ENCODE measurements around the gene BACH2.

Gene BACH2

GRCh38 chr6:90148867-90149266 lies 147.8 kb downstream of the BACH2 start:
- no peaks in the 10 kb centered on the region for H3K9me3 ChIP-seq (ENCODE audit: control insufficient read depth, low read length)
- no peak overlapping the region for H2BK5ac ChIP-seq (ENCODE audit: low read depth, low read length, poor library complexity, severe bottlenecking)
- H3K18ac ChIP-seq (ENCODE audit: low read depth in 1 of 2, low read length in 2 of 2), result no peak overlapping the region
- no peaks in the 10 kb centered on the region for H3K4me1 ChIP-seq (ENCODE audit: control insufficient read depth, insufficient read depth, low read depth, low read length)
- no peak overlapping the region for H3K4me3 ChIP-seq (ENCODE audit: insufficient read depth in 1 of 2, low read depth in 1 of 2, low read length in 2 of 2)
- no peak overlapping the region for H2BK120ac ChIP-seq (ENCODE audit: low read depth, low read length)
- no peak for DNase-seq
- no peaks in the 10 kb centered on the region for H3K36me3 ChIP-seq (ENCODE audit: control insufficient read depth in 1 of 2, insufficient read depth in 2 of 2, low read depth in 1 of 2, low read length in 2 of 2)
- no peaks in the 10 kb centered on the region for H3K79me1 ChIP-seq (replicated peaks; ENCODE audit: low read length, poor library complexity, severe bottlenecking)
- H4K8ac ChIP-seq (ENCODE audit: low read length), result no peak overlapping the region
- no peak overlapping the region for H3K14ac ChIP-seq (ENCODE audit: low read length in 2 of 2)
- H2BK12ac ChIP-seq (ENCODE audit: low read length in 2 of 2), result no peak overlapping the region
- WGBS, result 92% methylated on average over 4 of the region's 5 CpGs
- H3K27ac ChIP-seq (ENCODE audit: low read length, poor library complexity, severe bottlenecking), result no peak overlapping the region
- H3K4me2 ChIP-seq (ENCODE audit: low read length, poor library complexity, severe bottlenecking), result no peak overlapping the region
- no peak overlapping the region for H2AK5ac ChIP-seq (ENCODE audit: low read length, severe bottlenecking)
- H4K91ac ChIP-seq (ENCODE audit: low read length), result no peak overlapping the region
- peaks cover 0 to 13% of the 10 kb centered on the region in 2 experiments for H3K27me3 ChIP-seq (ENCODE audit: control insufficient read depth in 1 of 2, insufficient read depth in 1 of 2, low read length in 2 of 2)
- no peak overlapping the region for H2AFZ ChIP-seq (ENCODE audit: low read depth, low read length)
- H3K23ac ChIP-seq (ENCODE audit: low read length in 2 of 2), result no peak overlapping the region
- no peak overlapping the region for H3K4ac ChIP-seq (ENCODE audit: low read depth in 1 of 2, low read length in 2 of 2)
- no peak overlapping the region for H3K9ac ChIP-seq (ENCODE audit: low read length)
- H2BK15ac ChIP-seq (ENCODE audit: low read depth, poor library complexity, severe bottlenecking), result no peak overlapping the region

GRCh38 chr6:90146921-90147649 lies 149.6 kb downstream of the BACH2 start:
- Histone ChIP-seq H3K4ac (ENCODE audit: low read depth in 1 of 2, low read length in 2 of 2) (no peak overlapping the region), H3K4me1 (ENCODE audit: control insufficient read depth, insufficient read depth, low read depth, low read length) (no peaks in the 10 kb centered on the region), H4K8ac (ENCODE audit: low read length) (no peak overlapping the region), H3K9ac (ENCODE audit: low read length) (no peak overlapping the region), H3K36me3 (ENCODE audit: control insufficient read depth in 1 of 2, insufficient read depth in 2 of 2, low read depth in 1 of 2, low read length in 2 of 2) (no peaks in the 10 kb centered on the region), H3K23ac (ENCODE audit: low read length in 2 of 2) (no peak overlapping the region), H3K4me2 (ENCODE audit: low read length, poor library complexity, severe bottlenecking) (no peak overlapping the region), H3K79me1 (replicated peaks; ENCODE audit: low read length, poor library complexity, severe bottlenecking) (no peaks in the 10 kb centered on the region), H3K18ac (ENCODE audit: low read depth in 1 of 2, low read length in 2 of 2) (no peak overlapping the region), H3K4me3 (ENCODE audit: insufficient read depth in 1 of 2, low read depth in 1 of 2, low read length in 2 of 2) (no peak overlapping the region), H2AFZ (ENCODE audit: low read depth, low read length) (no peak overlapping the region), H2BK120ac (ENCODE audit: low read depth, low read length) (no peak overlapping the region), H3K27ac (ENCODE audit: low read length, poor library complexity, severe bottlenecking) (no peak overlapping the region), H2BK5ac (ENCODE audit: low read depth, low read length, poor library complexity, severe bottlenecking) (no peak overlapping the region), H2BK15ac (ENCODE audit: low read depth, poor library complexity, severe bottlenecking) (no peak overlapping the region), H3K14ac (ENCODE audit: low read length in 2 of 2) (no peak overlapping the region), H2AK5ac (ENCODE audit: low read length, severe bottlenecking) (no peak overlapping the region), H3K27me3 (ENCODE audit: control insufficient read depth in 1 of 2, insufficient read depth in 1 of 2, low read length in 2 of 2) (peaks cover 0 to 18% of the 10 kb centered on the region in 2 experiments), H3K9me3 (ENCODE audit: control insufficient read depth, low read length) (no peaks in the 10 kb centered on the region), H4K91ac (ENCODE audit: low read length) (no peak overlapping the region), H2BK12ac (ENCODE audit: low read length in 2 of 2) (no peak overlapping the region)
- no peak for DNase-seq
- WGBS, result 94% methylated on average over 11 of the region's 13 CpGs

GRCh38 chr6:90146024-90146423 lies 150.6 kb downstream of the BACH2 start:
- H4K8ac ChIP-seq (ENCODE audit: low read length), result no peak overlapping the region
- H3K36me3 ChIP-seq (ENCODE audit: control insufficient read depth in 1 of 2, insufficient read depth in 2 of 2, low read depth in 1 of 2, low read length in 2 of 2), result no peaks in the 10 kb centered on the region
- no peak overlapping the region for H2AFZ ChIP-seq (ENCODE audit: low read depth, low read length)
- no peak overlapping the region for H3K4ac ChIP-seq (ENCODE audit: low read depth in 1 of 2, low read length in 2 of 2)
- H3K4me1 ChIP-seq (ENCODE audit: control insufficient read depth, insufficient read depth, low read depth, low read length), result no peaks in the 10 kb centered on the region
- no peaks in the 10 kb centered on the region for H3K9me3 ChIP-seq (ENCODE audit: control insufficient read depth, low read length)
- no peak overlapping the region for H2BK5ac ChIP-seq (ENCODE audit: low read depth, low read length, poor library complexity, severe bottlenecking)
- H2BK12ac ChIP-seq (ENCODE audit: low read length in 2 of 2), result no peak overlapping the region
- H3K27me3 ChIP-seq (ENCODE audit: control insufficient read depth in 1 of 2, insufficient read depth in 1 of 2, low read length in 2 of 2), result peaks cover 0 to 18% of the 10 kb centered on the region in 2 experiments
- H3K79me1 ChIP-seq (replicated peaks; ENCODE audit: low read length, poor library complexity, severe bottlenecking), result no peaks in the 10 kb centered on the region
- no peak overlapping the region for H3K9ac ChIP-seq (ENCODE audit: low read length)
- H2BK120ac ChIP-seq (ENCODE audit: low read depth, low read length), result no peak overlapping the region
- H3K14ac ChIP-seq (ENCODE audit: low read length in 2 of 2), result no peak overlapping the region
- H3K23ac ChIP-seq (ENCODE audit: low read length in 2 of 2), result no peak overlapping the region
- H3K4me3 ChIP-seq (ENCODE audit: insufficient read depth in 1 of 2, low read depth in 1 of 2, low read length in 2 of 2), result no peak overlapping the region
- no peak overlapping the region for H4K91ac ChIP-seq (ENCODE audit: low read length)
- WGBS, result 92% methylated on average over 4 of the region's 4 CpGs
- no peak overlapping the region for H3K27ac ChIP-seq (ENCODE audit: low read length, poor library complexity, severe bottlenecking)
- no peak overlapping the region for H2BK15ac ChIP-seq (ENCODE audit: low read depth, poor library complexity, severe bottlenecking)
- no peak overlapping the region for H2AK5ac ChIP-seq (ENCODE audit: low read length, severe bottlenecking)
- H3K4me2 ChIP-seq (ENCODE audit: low read length, poor library complexity, severe bottlenecking), result no peak overlapping the region
- H3K18ac ChIP-seq (ENCODE audit: low read depth in 1 of 2, low read length in 2 of 2), result no peak overlapping the region
- no peak for DNase-seq

- Histone ChIP-seq H3K23ac (ENCODE audit: low read length in 2 of 2) (no peak overlapping the region), H3K4ac (ENCODE audit: low read depth in 1 of 2, low read length in 2 of 2) (no peak overlapping the region), H4K91ac (ENCODE audit: low read length) (no peak overlapping the region), H4K8ac (ENCODE audit: low read length) (no peak overlapping the region), H3K27ac (ENCODE audit: low read length, poor library complexity, severe bottlenecking) (no peak overlapping the region), H3K4me3 (ENCODE audit: insufficient read depth in 1 of 2, low read depth in 1 of 2, low read length in 2 of 2) (no peak overlapping the region), H3K27me3 (ENCODE audit: control insufficient read depth in 1 of 2, insufficient read depth in 1 of 2, low read length in 2 of 2) (peaks cover 0 to 18% of the 10 kb centered on the region in 2 experiments), H3K9ac (ENCODE audit: low read length) (no peak overlapping the region), H3K14ac (ENCODE audit: low read length in 2 of 2) (no peak overlapping the region), H3K4me1 (ENCODE audit: control insufficient read depth, insufficient read depth, low read depth, low read length) (no peaks in the 10 kb centered on the region), H2BK5ac (ENCODE audit: low read depth, low read length, poor library complexity, severe bottlenecking) (no peak overlapping the region), H2AFZ (ENCODE audit: low read depth, low read length) (no peak overlapping the region), H3K9me3 (ENCODE audit: control insufficient read depth, low read length) (no peaks in the 10 kb centered on the region), H3K4me2 (ENCODE audit: low read length, poor library complexity, severe bottlenecking) (no peak overlapping the region), H2BK12ac (ENCODE audit: low read length in 2 of 2) (no peak overlapping the region), H2BK15ac (ENCODE audit: low read depth, poor library complexity, severe bottlenecking) (no peak overlapping the region), H2BK120ac (ENCODE audit: low read depth, low read length) (no peak overlapping the region), H3K18ac (ENCODE audit: low read depth in 1 of 2, low read length in 2 of 2) (no peak overlapping the region), H3K79me1 (replicated peaks; ENCODE audit: low read length, poor library complexity, severe bottlenecking) (no peaks in the 10 kb centered on the region), H3K36me3 (ENCODE audit: control insufficient read depth in 1 of 2, insufficient read depth in 2 of 2, low read depth in 1 of 2, low read length in 2 of 2) (no peaks in the 10 kb centered on the region), H2AK5ac (ENCODE audit: low read length, severe bottlenecking) (no peak overlapping the region)
- no peak for DNase-seq
- 33% methylated on average over 1 of the region's 3 CpGs for WGBS
Measured at GRCh38 chr6:90144928-90145555, 151.6 kb downstream of the BACH2 start.
